ENCODE data around the gene TRAP1.
"Not testable (repeated sequence)": the region's sequence is repeated elsewhere in the genome, so short reads cannot be mapped to it uniquely, and the experiment has no call there.

TRAP1 gene

DNA sequence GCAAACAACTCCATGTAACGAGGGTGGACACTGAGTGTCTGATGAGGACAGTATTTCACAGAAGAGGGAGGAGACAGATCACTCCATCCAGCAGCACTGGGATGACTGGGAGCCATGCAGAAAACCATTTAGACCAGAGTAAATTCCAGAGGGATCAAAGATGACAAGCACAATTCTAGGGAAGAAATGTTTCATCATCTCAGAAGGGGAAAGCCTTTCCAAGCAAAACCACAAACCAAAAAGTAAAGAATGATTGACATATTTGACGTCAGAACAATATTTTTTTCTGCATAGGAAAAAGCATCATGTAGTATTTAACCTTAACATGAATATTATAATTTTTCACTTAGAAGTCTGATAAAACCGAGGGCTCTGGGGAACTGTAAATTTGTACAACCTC lies 58.1 kb downstream of the TRAP1 start:
- H3K4me2 ChIP-seq (ENCODE audit: low read length): no peak overlapping the region
- H3K9me3 ChIP-seq (ENCODE audit: low read length): no peaks in the 10 kb centered on the region
- no peak overlapping the region for H2AFZ ChIP-seq (ENCODE audit: low read length)
- no peaks in the 10 kb centered on the region for H3K9me2 ChIP-seq (ENCODE audit: low read depth, low read length)
- H3K36me3 ChIP-seq (ENCODE audit: insufficient read depth, low read length): peaks cover 95% of the 10 kb centered on the region
- no peak overlapping the region for H3K4me3 ChIP-seq (ENCODE audit: low read depth, low read length, poor library complexity, severe bottlenecking)
- no peak overlapping the region for H3K9ac ChIP-seq (ENCODE audit: low read length)
- H3K27me3 ChIP-seq (ENCODE audit: insufficient read depth, low read length): no peaks in the 10 kb centered on the region
- no peaks in the 10 kb centered on the region for H4K20me1 ChIP-seq (ENCODE audit: insufficient read depth, low read length)
- no peak overlapping the region for H3K27ac ChIP-seq (ENCODE audit: low read depth, low read length, poor library complexity, severe bottlenecking)
- TF ChIP-seq CTCF (IDR thresholded peaks at IDR 0.05; ENCODE audit: low read length) (no peak), EZH2 (IDR thresholded peaks at IDR 0.05; ENCODE audit: borderline replicate concordance, low read length) (no peak)
- peaks cover 15% of the 10 kb centered on the region for H3K4me1 ChIP-seq (ENCODE audit: insufficient read depth, low read length, severe bottlenecking)
- H3F3A ChIP-seq (ENCODE audit: insufficient read depth, low read length): no peaks in the 10 kb centered on the region
- no peaks in the 10 kb centered on the region for H3K79me2 ChIP-seq (ENCODE audit: insufficient read depth, low read length)

DNA sequence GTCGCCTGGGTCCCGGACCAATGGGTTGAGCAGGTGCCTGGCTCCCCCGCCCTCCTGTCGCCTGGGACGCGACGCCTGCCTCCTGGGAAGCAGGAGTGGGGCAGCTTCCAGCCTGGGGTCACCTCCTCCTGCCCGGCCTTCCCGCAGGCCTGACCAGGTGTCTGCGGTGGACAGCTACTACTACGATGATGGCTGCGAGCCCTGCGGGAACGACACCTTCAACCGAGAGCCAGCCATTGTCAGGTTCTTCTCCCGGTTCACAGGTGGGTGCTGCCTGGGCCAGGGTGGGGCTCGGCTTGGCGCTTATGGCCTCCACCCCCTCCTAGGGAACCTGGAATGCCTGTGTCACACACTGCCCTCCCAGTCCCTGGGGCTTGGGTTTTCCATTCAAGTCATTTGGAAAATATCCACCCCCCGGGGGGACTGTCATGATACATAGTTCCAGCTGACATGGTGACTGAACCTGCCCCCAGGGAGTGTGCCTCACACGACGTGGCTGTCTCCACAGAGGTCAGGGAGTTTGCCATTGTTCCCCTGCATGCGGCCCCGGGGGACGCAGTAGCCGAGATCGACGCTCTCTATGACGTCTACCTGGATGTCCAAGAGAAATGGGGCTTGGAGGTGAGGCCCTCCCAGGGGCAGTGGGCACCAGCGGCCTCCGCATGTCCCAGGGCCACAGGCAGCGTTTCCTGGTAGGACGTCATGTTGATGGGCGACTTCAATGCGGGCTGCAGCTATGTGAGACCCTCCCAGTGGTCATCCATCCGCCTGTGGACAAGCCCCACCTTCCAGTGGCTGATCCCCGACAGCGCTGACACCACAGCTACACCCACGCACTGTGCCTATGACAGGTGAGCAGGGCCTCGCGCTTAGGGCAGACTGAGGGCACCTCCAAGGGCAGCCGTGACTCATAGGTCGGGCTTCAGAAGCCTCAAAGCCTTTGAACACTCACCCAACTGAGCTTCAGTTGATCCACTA lies 60.5 kb downstream of the TRAP1 start:
- Histone ChIP-seq H2AFZ (ENCODE audit: low read length) (no peak overlapping the region), H3K9me3 (ENCODE audit: low read length) (no peaks in the 10 kb centered on the region), H3K27ac (ENCODE audit: low read depth, low read length, poor library complexity, severe bottlenecking) (no peak overlapping the region), H3K36me3 (ENCODE audit: insufficient read depth, low read length) (peaks cover 85% of the 10 kb centered on the region), H3K9me2 (ENCODE audit: low read depth, low read length) (no peaks in the 10 kb centered on the region), H3K4me1 (ENCODE audit: insufficient read depth, low read length, severe bottlenecking) (peaks cover 33% of the 10 kb centered on the region), H3K9ac (ENCODE audit: low read length) (no peak overlapping the region), H3K4me3 (ENCODE audit: low read depth, low read length, poor library complexity, severe bottlenecking) (no peak overlapping the region), H3K27me3 (ENCODE audit: insufficient read depth, low read length) (no peaks in the 10 kb centered on the region), H4K20me1 (ENCODE audit: insufficient read depth, low read length) (no peaks in the 10 kb centered on the region), H3F3A (ENCODE audit: insufficient read depth, low read length) (no peaks in the 10 kb centered on the region), H3K4me2 (ENCODE audit: low read length) (no peak overlapping the region), H3K79me2 (ENCODE audit: insufficient read depth, low read length) (no peaks in the 10 kb centered on the region)
- no peak for TF ChIP-seq EZH2 (IDR thresholded peaks at IDR 0.05; ENCODE audit: borderline replicate concordance, low read length)
- no peak for TF ChIP-seq CTCF (IDR thresholded peaks at IDR 0.05; ENCODE audit: low read length)

- H4K20me1 ChIP-seq (ENCODE audit: insufficient read depth, low read length); H3K9me3 ChIP-seq (ENCODE audit: low read length); H3F3A ChIP-seq (ENCODE audit: insufficient read depth, low read length); H3K27ac ChIP-seq (ENCODE audit: low read depth, low read length, poor library complexity, severe bottlenecking); H3K9ac ChIP-seq (ENCODE audit: low read length); H2AFZ ChIP-seq (ENCODE audit: low read length); H3K4me3 ChIP-seq (ENCODE audit: low read depth, low read length, poor library complexity, severe bottlenecking); H3K79me2 ChIP-seq (ENCODE audit: insufficient read depth, low read length); H3K27me3 ChIP-seq (ENCODE audit: insufficient read depth, low read length); H3K9me2 ChIP-seq (ENCODE audit: low read depth, low read length); H3K4me2 ChIP-seq (ENCODE audit: low read length): not testable (repeated sequence)
- Histone ChIP-seq H3K36me3 (ENCODE audit: insufficient read depth, low read length) (peaks cover 85% of the 10 kb centered on the region), H3K4me1 (ENCODE audit: insufficient read depth, low read length, severe bottlenecking) (peaks cover 34% of the 10 kb centered on the region)
These were observed 61.2 kb downstream of the TRAP1 start for GRCh38 chr16:3656160-3656490.

All from OCI-LY1 (cell line).